Ureter (tissue), 1 donor: Measurements from ENCODE around the gene TAS2R46. TPM values are rescaled to one million over a fixed set of nuclear protein-coding genes. Genes with fewer than 3 reads are reported as not detected.
"Not testable (repeated sequence)": the region's sequence is repeated elsewhere in the genome, so short reads cannot be mapped to it uniquely, and the experiment has no call there.

Source experiments
- DNase-seq: peaks from one replicate; pipeline ENCODE4 v3.0.0-alpha.2; 2020; ENCODE audit warnings: low spot score
- total RNA-seq: library from RNA; stranded (reverse); gene quantifications from one replicate; pipeline ENCODE4 v1.2.4, GENCODE V29; 2023
- donor health status: DM: yes; HTN: yes; CAD: no.

TAS2R46 gene, protein sequence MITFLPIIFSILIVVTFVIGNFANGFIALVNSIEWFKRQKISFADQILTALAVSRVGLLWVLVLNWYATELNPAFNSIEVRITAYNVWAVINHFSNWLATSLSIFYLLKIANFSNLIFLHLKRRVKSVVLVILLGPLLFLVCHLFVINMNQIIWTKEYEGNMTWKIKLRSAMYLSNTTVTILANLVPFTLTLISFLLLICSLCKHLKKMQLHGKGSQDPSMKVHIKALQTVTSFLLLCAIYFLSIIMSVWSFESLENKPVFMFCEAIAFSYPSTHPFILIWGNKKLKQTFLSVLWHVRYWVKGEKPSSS
- total RNA-seq = 5.4 TPM

DNA sequence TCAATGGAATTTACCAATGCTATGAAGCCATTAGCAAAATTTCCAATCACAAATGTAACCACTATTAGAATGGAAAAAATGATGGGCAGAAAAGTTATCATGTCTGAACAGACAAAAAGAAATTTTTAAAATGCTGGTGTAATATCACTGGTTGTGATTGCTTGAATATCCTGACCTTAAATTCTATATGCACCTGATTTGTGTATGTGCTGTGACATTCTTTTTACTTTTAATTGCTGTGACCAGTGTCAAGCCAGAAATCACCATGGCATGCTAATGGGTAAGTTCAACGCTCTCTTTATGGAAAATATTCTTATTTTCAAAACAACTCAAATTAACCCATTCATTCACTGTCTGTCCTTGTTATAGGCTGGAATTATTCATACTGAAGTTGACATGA lies at the start of gene TAS2R46:
TSS of gene TAS2R46 (minus strand) at position 101 of the 400 bp plus-strand sequence. CDS start at position 101, 0 bp downstream.
- DNase-seq = not testable (repeated sequence)

DNA sequence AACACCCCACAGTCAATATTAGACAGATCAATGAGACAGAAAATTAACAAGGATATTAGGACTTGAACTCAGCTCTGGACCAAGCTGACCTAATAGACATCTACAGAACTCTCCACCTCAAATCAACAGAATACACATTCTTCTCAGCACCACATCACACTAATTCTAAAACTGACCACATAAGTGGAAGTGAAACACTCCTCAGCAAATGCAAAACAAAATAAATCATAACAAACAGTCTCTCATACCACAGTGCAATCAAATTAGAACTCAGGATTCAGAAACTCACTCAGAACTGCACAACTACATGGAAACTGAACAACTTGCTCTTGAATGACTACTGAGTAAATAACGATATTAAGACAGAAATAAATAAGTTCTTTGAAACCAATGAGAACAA lies 49.1 kb upstream of the TAS2R46 start:
- not testable (repeated sequence) for DNase-seq

DNA sequence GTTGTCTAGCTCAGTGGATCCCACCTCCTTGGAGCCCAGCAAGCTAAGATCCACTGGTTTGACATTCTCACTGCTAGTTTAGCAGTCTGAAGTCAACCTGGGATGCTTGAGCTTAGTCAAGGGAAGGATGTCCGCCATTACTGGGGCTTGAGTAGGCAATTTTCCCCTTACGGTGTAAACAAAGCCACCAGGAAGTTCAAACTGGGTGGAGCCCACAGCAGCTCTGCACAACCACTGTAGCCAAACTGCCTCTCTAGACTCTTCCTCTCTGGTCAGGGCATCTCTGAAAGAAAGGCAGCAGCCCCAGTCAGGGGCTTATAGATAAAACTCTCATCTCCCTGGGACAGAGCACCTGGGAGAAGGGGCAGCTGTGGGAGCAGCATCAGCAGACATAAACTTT lies 46.8 kb upstream of the TAS2R46 start:
- DNase-seq = no peak

DNA sequence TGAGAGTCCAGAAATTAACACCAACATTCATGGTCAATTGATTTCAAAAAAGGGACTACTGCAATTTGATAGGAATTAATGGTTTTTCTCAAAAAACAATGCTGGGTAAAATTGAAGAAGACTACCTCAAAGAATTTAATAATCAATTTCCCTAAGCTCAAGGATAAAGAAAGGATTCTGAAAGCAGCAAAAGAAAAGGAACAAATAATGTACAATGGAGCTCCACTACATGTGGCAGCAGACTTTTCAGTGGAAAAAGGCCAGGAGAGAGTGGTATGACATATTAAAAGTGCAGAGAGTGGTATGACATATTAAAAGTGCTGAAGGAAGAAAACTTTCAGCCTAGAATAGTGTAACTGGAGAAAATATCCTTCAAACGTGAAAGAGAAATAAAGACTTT lies 45.6 kb upstream of the TAS2R46 start:
- no peak for DNase-seq

DNA sequence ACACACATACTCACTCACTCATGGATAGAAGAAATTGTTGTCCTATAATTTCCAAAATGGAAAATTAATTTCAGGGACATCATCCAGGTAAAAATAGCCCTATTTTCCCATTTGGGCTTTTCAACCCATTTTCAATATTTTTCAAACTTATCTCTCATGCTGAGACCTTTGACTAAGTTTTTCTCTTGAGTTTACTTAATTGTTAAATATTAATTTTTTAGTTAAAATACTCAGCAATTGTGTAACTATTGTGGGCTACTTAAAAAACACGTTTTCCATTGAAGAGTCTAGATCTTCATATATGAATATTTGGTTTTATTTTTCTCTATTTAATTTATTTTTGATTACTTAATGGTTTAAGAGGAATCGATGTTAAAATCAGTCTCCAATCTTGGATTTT lies 44.2 kb upstream of the TAS2R46 start:
- DNase-seq = no peak

DNA sequence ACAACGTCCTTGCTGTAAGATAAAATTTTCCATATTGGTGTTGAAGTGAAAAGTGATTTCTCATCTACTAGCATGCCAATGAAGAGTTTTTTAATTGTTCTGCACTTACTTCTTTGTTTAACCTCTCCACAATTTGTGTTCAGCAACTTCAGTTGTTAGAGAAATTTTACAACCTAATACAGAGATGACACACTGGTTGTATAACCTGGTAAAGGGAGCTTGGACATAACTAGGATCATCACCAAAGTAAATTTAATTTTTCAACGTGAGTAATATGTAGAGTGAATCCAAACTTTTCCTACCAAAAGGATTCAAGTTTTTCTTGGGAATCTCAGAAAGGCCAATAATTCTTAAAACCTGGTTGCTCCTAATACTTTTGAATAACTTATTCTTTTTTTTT lies 43.5 kb upstream of the TAS2R46 start:
- no peak for DNase-seq

DNA sequence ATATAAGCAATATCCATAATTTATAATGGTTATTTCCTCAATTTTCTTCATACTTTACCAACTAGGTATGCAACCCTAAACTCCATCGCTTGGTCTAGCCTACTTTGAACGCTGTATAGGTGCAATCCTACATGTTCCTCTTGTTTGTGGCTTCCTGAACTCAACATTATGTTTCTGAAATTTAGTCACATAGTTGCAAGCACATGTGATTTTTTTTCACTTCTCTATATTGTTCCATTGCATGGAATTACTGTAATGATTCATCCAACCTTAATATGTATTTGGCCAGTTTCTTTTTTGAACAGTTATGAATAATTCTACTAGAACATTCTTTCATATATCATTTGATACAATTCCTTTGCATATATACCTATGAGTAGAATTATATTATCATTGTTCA lies 32.8 kb upstream of the TAS2R46 start:
- not testable (repeated sequence) for DNase-seq

DNA sequence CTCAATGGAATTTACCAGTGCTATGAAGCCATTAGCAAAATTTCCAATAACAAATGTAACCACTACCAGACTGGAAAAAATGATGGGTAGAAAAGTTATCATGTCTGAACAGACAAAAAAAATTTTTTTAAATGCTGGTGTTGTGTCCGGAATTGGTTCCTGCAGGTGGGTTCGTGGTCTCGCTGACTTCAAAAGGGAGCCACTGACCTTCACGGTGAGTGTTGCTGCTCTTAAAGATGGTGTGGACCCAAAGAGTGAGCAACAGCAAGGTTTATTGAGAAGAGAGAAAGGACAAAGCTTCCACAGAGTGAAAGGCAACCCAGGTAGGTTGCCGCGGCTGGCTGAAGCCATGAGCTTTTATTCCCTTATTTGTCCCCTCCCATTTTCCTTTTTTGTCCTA lies 30.0 kb upstream of the TAS2R46 start, which contains the start of gene TAS2R43:
TSS of gene TAS2R43 (minus strand) at position 186 of the 400 bp plus-strand sequence. CDS start at position 102, 84 bp downstream.
- no peak for DNase-seq

DNA sequence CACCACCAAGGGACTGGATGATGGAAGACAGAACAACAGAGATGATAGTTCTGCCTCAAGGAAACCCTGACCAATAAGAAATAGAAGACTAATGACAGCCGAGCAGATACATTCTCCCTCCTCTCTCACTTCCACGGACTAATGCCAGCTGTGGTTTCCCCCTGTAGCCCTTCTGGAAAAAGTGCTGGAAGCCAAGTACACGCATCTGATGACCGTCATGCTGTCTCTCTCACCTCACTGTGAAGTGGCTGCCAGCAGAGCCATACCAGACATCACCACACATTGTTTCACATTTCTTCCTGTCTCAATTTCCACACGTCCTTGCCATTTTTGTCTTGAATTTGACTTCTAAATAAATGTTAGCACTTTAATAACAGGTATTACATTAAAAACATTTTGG lies 27.2 kb upstream of the TAS2R46 start:
- DNase-seq = no peak

DNA sequence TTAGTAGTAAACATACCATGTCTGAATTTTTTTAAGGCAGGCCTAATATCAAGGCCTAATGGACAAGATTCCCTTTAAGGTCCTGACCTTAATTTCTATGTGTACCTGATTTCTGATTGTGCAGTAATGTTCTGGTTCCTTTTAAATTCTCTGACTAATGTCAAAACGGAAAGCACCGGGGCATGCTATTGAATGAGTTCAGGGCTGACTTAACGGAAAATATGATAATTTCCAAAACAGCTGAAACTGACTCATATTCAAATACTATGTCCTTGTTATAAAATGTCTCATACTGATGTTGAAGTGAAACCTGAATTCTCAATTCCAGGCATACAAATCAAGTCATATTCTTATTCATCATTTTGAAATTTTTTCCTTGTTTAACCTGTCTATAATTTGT lies 23.3 kb upstream of the TAS2R46 start:
- no peak for DNase-seq

DNA sequence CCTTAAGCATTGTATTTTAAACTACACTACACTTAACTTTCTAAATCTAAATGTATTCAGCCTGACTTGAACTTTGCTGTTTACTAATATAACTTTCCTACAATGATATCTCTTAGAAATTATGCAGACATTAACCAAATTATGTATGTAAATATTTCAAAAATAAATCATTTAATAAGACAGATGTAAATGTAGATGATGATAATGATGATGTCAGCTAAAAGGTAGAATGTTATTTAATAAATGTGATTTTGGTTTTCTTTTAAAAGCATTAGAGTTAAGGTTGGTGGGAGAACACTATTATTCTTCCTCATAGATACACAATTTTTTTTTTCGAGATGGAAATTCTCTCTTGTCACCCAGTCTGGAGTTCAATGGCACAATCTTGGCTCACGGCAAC lies 19.9 kb upstream of the TAS2R46 start:
- DNase-seq = no peak

DNA sequence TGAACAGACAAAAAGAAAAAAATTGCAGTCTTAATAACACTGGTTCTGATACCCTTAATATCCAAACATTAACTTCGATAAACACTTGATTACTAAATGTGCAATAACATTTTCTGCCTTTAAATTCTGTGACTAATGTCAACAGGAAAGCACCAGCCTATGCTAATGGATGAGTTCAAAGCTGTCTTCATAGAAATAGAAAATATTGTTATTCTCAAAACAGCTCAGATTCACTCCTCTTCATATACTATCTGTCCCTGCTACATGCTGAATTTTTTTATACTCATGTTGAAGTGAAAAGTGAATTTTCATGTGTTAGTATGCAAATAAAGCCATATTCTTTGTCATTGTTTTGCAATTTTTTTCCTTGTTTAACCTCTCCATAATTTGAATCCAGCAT lies 16.2 kb upstream of the TAS2R46 start:
- no peak for DNase-seq

DNA sequence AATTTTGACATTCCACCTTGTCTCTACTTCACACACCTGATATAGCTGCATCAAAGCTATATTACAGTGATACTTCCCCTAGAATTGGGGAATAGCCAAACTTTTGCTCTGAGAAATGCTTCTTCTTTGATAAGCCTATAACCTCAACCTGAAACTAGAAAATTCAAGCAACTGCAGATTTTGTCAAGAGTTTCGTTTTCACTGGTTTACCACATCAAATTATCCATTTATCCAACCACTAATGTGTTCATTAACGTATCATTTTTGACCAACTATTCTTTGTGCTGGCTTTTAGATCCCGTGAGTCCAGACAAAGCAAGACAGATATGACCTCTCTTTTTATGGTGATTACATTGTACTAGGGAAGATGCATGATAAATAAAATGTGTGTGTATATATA lies 13.5 kb upstream of the TAS2R46 start:
- no peak for DNase-seq

DNA sequence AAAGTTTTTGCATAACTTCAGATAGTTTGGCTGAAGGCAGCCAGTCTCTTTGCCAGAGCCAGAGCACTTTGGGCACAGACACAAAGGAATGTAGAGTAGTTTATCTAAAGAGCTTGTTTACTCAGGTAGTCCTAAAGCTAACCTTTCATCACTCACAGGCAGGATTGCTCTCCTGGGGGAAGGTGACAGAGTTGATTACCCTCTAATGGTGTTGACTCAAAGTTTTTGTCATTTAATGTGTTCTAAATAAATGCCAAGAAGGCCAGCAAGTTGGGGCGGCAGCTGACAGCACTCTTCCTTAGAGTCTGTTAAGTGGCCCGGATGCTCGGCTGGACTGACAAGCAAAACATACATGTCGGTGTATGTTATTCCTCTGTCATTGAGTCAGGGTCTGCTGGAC lies 9.3 kb upstream of the TAS2R46 start:
- DNase-seq = no peak

DNA sequence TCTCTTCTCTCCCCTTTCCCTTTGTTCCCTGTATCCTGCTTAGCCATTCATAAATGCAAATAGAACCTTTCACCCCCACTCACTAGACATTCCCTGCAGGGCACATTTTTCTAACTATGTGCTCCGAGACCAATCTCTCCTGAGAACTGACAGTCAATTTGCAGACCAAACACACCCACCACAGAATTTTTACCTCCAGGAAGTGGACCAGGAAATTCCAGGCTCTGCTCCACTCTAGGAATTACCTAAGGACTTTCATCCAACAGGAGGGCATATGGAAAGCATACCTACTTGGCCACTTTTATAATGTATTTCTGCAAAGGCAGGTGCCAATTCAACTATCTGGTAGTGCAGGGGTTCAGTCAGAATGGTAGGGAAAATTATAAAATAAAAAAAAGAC lies 8.9 kb upstream of the TAS2R46 start:
- DNase-seq = no peak

DNA sequence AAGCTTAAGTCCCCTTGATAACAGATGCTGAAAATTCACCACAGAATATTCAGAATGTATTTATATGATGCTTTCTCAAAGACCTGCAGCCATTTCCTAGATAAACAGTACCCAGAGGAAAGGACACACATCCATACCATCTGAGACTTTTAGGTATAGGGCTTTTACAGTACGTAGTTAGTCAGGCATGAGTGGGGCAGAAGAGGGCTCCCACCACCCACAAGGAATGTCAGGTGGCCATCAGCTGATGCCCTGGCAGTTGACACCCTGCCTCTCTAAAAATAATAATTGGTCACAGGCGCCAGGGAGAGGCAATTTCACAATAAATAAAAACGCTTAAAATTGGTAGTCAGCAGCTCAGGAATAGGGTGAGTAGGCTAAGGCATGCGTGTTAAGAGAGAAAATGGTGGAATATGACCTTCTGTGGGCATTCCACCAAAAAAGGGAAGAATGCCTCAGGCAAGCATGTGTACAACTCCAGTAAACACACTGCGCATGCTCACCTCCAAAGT lies 7.8 kb upstream of the TAS2R46 start:
- no peak for DNase-seq

DNA sequence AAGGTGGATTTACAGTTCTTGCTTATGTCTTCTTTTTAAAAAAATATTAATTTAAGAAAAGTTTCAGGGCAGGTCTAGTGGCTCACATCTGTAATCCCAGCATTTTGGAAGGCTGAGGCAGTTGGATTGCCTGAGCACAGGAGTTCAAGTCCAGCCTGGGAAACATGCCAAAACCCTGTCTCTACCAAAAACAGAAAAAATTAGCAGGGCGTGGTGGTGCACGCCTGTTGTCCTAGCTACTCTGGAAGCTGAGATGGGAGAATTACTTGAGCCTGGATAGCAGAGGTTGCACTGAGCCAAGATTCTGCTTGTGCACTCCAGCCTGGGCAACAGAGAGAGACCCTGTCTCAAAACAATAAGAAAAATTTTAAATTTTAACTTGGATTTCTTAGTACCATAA lies 5.4 kb upstream of the TAS2R46 start:
- DNase-seq = no peak

DNA sequence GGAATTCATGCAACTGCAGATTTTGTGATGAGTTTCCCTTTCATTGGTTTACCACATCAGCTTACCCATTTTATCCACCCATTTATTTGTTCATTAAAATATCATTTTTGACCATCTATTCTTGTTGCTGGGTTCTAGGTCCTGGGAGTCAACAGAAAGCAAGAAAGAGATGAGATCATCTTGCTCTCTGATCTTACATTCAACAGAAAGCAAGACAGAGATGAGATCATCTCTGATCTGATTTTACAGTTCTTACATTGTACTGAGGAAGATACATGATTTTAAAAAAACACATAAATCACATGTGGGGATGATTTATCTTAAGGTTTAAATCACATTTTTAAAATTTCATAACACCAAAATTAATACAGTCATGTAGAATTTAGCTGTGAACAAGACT lies 2.3 kb downstream of the TAS2R46 start:
- DNase-seq = no peak

DNA sequence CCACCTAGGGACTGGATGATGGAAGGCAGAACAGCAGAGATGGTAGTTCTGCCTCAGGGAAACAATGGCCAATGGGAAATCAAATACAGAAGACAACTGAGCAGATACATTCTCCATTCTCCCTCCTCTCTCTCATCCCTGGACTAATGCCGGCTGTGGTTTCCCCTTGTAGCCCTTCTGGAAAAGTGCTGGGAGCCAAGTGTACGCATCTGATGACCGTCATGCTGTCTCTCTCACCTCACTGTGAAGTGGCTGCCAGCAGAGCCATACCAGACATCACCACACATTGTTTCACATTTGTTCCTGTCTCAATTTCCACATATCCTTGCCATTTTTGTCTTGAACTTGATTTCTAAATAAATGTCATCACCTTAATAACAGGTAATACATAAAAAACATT lies 3.1 kb downstream of the TAS2R46 start:
- DNase-seq = no peak

DNA sequence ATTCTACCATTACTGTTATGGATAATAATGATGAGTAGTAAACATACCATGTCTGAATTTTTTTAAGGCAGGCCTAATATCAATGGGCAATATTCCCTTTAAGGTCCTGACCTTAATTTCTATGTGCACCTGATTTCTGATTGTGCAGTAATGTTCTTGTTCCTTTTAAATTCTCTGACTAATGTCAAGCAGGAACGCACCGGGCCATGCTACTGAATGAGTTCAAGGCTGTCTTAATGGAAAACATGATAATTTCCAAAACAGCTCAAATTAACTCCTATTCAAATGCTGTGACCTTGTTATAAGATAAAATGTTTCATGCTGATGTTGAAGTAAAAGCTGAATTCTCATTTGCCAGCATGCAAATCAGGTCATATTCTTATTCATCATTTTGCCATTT lies 6.8 kb downstream of the TAS2R46 start:
- DNase-seq = no peak

DNA sequence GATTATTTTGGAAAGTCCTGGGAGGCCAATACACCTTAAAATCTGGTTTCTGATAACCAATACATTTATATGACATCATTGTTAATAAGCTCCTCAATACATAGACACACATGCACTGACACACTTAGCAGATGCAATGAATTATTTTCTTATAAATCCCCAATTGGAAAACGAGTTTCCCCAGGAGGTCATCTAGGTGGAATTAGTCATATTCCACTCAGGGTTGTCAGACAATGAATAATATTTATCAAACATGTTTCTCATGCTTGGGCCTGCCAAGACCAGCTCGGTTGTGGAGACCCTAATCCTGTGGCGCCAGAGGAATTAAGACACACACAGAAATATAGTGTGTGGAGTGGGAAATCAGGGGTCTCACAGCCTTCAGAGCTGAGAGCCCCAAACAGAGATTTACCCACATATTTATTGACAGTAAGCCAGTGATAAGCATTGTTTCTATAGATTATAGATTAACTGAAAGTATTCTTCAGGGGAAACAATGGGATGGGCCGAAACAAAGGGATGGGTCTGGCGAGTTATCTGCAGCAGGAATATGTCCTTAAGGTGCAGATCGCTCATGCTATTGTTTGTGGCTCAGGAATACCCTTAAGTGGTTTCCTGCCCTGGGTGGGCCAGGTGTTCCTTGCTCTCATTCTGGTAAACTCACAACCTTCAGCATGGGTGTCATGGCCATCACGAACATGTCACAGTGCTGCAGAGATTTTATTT lies 12.1 kb downstream of the TAS2R46 start:
- DNase-seq = not testable (repeated sequence)

DNA sequence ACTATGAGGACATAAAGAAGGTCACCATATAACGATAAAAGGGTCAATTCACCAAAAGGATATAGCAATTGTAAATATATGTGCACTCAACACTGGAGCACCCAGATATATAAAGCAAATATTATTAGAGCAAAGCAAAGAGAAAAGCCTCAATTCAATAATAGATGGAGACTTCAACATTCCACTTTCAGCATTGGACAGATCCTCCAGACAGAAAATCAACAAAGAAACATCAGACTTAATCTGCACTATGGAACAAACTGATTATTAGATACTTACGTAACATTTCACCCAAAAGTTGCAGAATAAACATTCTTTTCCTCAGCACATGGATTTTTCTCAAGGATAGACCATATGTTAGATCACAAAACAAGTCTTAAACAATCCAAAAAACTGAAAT lies 20.7 kb downstream of the TAS2R46 start:
- DNase-seq = not testable (repeated sequence)

DNA sequence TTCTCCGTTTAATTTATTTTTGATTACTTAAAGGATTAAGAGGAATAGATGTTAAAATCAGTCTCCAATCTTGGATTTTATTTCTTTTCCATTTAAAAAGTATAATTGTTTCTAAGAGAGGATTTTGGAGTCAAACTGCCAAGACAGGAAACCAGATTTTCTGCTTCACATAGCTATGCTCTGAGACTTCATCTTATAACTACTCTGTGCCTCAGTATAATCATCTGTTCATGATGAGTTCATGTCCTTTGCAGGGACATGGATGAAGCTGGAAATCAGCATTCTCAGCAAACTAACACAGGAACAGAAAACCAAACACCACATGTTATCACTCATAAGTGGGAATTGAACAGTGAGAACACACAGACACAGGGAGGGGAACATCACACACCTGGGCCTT lies 21.9 kb downstream of the TAS2R46 start:
- DNase-seq = no peak
